B cell (primary cell): ENCODE data around the gene OR2AT4.

Source experiments
- EZH2 ChIP-seq: IDR thresholded peaks from 2 replicates; pipeline ENCODE4 v1.6.1; 2012; ENCODE audit warnings: borderline replicate concordance, low read depth, mild to moderate bottlenecking, moderate library complexity, low read length; ENCODE audit not compliant: insufficient read depth, poor library complexity, severe bottlenecking
- TF ChIP-seq, protein P1 (sequence below): fragments of 200-600 bp; IDR thresholded peaks from one replicate; pipeline ENCODE4 v1.8.0; 2022; ENCODE audit warnings: antibody characterized with exemption, mild to moderate bottlenecking

DNA sequence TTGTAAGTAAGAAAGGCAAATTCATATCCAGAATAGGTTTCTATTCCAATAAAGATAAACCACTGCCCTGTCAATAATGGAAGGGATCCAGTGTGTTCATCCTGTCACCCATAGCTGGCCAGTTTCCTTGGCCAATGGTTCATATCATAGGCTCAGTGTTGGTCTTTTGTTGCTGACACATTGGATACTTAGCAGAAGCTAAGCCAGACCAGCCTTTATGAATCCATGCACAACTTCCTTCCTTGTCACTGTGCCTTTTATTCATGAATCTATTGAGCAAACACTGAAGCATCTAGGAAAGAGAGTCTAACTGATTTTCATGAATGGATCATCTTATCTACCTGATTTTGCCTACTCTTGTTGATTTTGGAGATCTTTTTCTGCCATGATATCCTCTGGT, 20.0 kb downstream of the OR2AT4 start:
- TF ChIP-seq, protein P1, sequence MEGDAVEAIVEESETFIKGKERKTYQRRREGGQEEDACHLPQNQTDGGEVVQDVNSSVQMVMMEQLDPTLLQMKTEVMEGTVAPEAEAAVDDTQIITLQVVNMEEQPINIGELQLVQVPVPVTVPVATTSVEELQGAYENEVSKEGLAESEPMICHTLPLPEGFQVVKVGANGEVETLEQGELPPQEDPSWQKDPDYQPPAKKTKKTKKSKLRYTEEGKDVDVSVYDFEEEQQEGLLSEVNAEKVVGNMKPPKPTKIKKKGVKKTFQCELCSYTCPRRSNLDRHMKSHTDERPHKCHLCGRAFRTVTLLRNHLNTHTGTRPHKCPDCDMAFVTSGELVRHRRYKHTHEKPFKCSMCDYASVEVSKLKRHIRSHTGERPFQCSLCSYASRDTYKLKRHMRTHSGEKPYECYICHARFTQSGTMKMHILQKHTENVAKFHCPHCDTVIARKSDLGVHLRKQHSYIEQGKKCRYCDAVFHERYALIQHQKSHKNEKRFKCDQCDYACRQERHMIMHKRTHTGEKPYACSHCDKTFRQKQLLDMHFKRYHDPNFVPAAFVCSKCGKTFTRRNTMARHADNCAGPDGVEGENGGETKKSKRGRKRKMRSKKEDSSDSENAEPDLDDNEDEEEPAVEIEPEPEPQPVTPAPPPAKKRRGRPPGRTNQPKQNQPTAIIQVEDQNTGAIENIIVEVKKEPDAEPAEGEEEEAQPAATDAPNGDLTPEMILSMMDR: no peak
- TF ChIP-seq EZH2: no peak
